Activated CD4-positive, alpha-beta memory T cell treated with anti-CD3 and anti-CD28 coated beads, Interleukin-2, amount 10 ng/mL, durations not matched to agents 7 days and 5 days (primary cell): ENCODE data around the gene TCAF1. TPM values are rescaled to one million over a fixed set of nuclear protein-coding genes. Genes with fewer than 3 reads are reported as not detected.

ENCODE experiments used
- CTCF ChIA-PET: fragments of 350-600 bp; sonication (Branson Sonifier 250); formaldehyde crosslinking; loops from one replicate; lab custom pipeline; 2021; ENCODE audit warnings: antibody characterized with exemption, inconsistent platforms; lab: Charles Lee
- POLR2A ChIA-PET: fragments of 350-600 bp; sonication (Branson Sonifier 250); formaldehyde crosslinking; loops from one replicate; lab custom pipeline; 2021; ENCODE audit warnings: antibody characterized with exemption; lab: Charles Lee
- DNase-seq: peaks from one replicate; pipeline ENCODE4 v3.0.0-alpha.2; 2020
- H3K27ac Mint-ChIP-seq: one replicate; pipeline ENCODE4 v1.8.0; 2021; ENCODE audit warnings: mild to moderate bottlenecking, mixed read lengths
- H3K27me3 Mint-ChIP-seq: one replicate; pipeline ENCODE4 v1.8.0; 2021; ENCODE audit warnings: mixed read lengths
- H3K36me3 Mint-ChIP-seq: one replicate; pipeline ENCODE4 v1.8.0; 2021; ENCODE audit warnings: low read depth, mixed read lengths
- H3K4me1 Mint-ChIP-seq: one replicate; pipeline ENCODE4 v1.8.0; 2021; ENCODE audit warnings: mixed read lengths
- H3K4me3 Mint-ChIP-seq: one replicate; pipeline ENCODE4 v1.8.0; 2021; ENCODE audit warnings: mild to moderate bottlenecking, mixed read lengths
- H3K9me3 Mint-ChIP-seq: one replicate; pipeline ENCODE4 v1.8.0; 2021; ENCODE audit warnings: mixed read lengths
- total RNA-seq, 2 experiments: library from RNA; stranded (reverse); gene quantifications; one replicate each; pipeline ENCODE4 v1.2.3, GENCODE V29; 2021

Gene TCAF1
- total RNA-seq, 2 experiments from 2014 or later: 24.7 to 25.2 TPM

- DNase-seq: no peak
- ChIA-PET POLR2A (no interaction called here), CTCF (no interaction called here)
- H3K27ac Mint-ChIP-seq: no peak overlapping the region
- H3K27me3 Mint-ChIP-seq: peaks cover 25% of the 10 kb centered on the region
- H3K9me3 Mint-ChIP-seq: no peaks in the 10 kb centered on the region
- no peaks in the 10 kb centered on the region for H3K36me3 Mint-ChIP-seq
- no peaks in the 10 kb centered on the region for H3K4me1 Mint-ChIP-seq
- H3K4me3 Mint-ChIP-seq: no peak overlapping the region
Measured at GRCh38 chr7:143914938-143915652, 13.1 kb upstream of the TCAF1 start.

- Mint-ChIP-seq H3K36me3 (no peaks in the 10 kb centered on the region), H3K27me3 (peaks cover 22% of the 10 kb centered on the region), H3K27ac (no peak overlapping the region), H3K9me3 (no peaks in the 10 kb centered on the region), H3K4me3 (no peak overlapping the region), H3K4me1 (no peaks in the 10 kb centered on the region)
- CTCF ChIA-PET: no interaction called here
- no peak for DNase-seq
- POLR2A ChIA-PET: no interaction called here
Measured at GRCh38 chr7:143913945-143914615, 12.1 kb upstream of the TCAF1 start.

- CTCF ChIA-PET: interaction anchor here (3.3 kb wide), 1 partner anchor 9 kb away, joined by 20 read pairs; the partner anchor contains the start of gene TCAF1
- Mint-ChIP-seq H3K4me3 (no peak overlapping the region), H3K4me1 (no peaks in the 10 kb centered on the region), H3K27ac (no peak overlapping the region), H3K27me3 (peaks cover 10% of the 10 kb centered on the region), H3K36me3 (no peaks in the 10 kb centered on the region), H3K9me3 (no peaks in the 10 kb centered on the region)
- no peak for DNase-seq
- POLR2A ChIA-PET: interaction anchor here (1.7 kb wide), 1 partner anchor 9 kb away, joined by 8 read pairs; the partner anchor contains the start of gene TCAF1
Measured at GRCh38 chr7:143910473-143911248, 8.7 kb upstream of the TCAF1 start.

- peaks cover 8% of the 10 kb centered on the region for H3K27me3 Mint-ChIP-seq
- H3K9me3 Mint-ChIP-seq: no peaks in the 10 kb centered on the region
- CTCF ChIA-PET: interaction anchor here (3.3 kb wide), 1 partner anchor 8 kb away, joined by 20 read pairs; the partner anchor contains the start of gene TCAF1
- H3K27ac Mint-ChIP-seq: no peak overlapping the region
- H3K4me3 Mint-ChIP-seq: no peak overlapping the region
- POLR2A ChIA-PET: no interaction called here
- no peaks in the 10 kb centered on the region for H3K4me1 Mint-ChIP-seq
- no peaks in the 10 kb centered on the region for H3K36me3 Mint-ChIP-seq
- no peak for DNase-seq
Measured at GRCh38 chr7:143909863-143910262, 7.9 kb upstream of the TCAF1 start.

GRCh38 chr7:143908120-143908519 lies 6.1 kb upstream of the TCAF1 start:
- CTCF ChIA-PET: no interaction called here
- Mint-ChIP-seq H3K4me3 (no peak overlapping the region), H3K27me3 (peaks cover 8% of the 10 kb centered on the region), H3K4me1 (no peaks in the 10 kb centered on the region), H3K36me3 (no peaks in the 10 kb centered on the region), H3K27ac (no peak overlapping the region), H3K9me3 (no peaks in the 10 kb centered on the region)
- DNase-seq: no peak
- POLR2A ChIA-PET: no interaction called here

- H3K9me3 Mint-ChIP-seq: no peaks in the 10 kb centered on the region
- H3K27ac Mint-ChIP-seq: no peak overlapping the region
- H3K4me1 Mint-ChIP-seq: peaks cover 2% of the 10 kb centered on the region
- no peak overlapping the region for H3K4me3 Mint-ChIP-seq
- peaks cover 8% of the 10 kb centered on the region for H3K27me3 Mint-ChIP-seq
- no peaks in the 10 kb centered on the region for H3K36me3 Mint-ChIP-seq
- CTCF ChIA-PET: no interaction called here
- no peak for DNase-seq
- POLR2A ChIA-PET: no interaction called here
Measured at GRCh38 chr7:143906895-143907294, 4.9 kb upstream of the TCAF1 start.

- ChIA-PET POLR2A (no interaction called here), CTCF (no interaction called here)
- no peak for DNase-seq
- H3K4me3 Mint-ChIP-seq: no peak overlapping the region
- no peak overlapping the region for H3K27ac Mint-ChIP-seq
- peaks cover 7% of the 10 kb centered on the region for H3K27me3 Mint-ChIP-seq
- H3K36me3 Mint-ChIP-seq: no peaks in the 10 kb centered on the region
- peaks cover 7% of the 10 kb centered on the region for H3K4me1 Mint-ChIP-seq
- no peaks in the 10 kb centered on the region for H3K9me3 Mint-ChIP-seq
Measured at GRCh38 chr7:143906151-143906550, 4.2 kb upstream of the TCAF1 start.

- POLR2A ChIA-PET: no interaction called here
- CTCF ChIA-PET: no interaction called here
- Mint-ChIP-seq H3K27me3 (peaks cover 7% of the 10 kb centered on the region), H3K36me3 (no peaks in the 10 kb centered on the region), H3K4me3 (no peak overlapping the region), H3K9me3 (no peaks in the 10 kb centered on the region), H3K4me1 (peaks cover 14% of the 10 kb centered on the region), H3K27ac (no peak overlapping the region)
- no peak for DNase-seq
Measured at GRCh38 chr7:143905509-143905908, 3.5 kb upstream of the TCAF1 start.

GRCh38 chr7:143902332-143902899 lies 440 bp upstream of the TCAF1 start:
- CTCF ChIA-PET: interaction anchor here (0.8 to 3.7 kb wide), 11 partner anchors 9 to 490 kb away, joined by 3 to 55 read pairs (median 8); no protein-coding TSS in a partner anchor
- Mint-ChIP-seq H3K4me3 (peak overlapping the region; percentile 92), H3K27ac (peak overlapping the region; percentile 73), H3K9me3 (no peaks in the 10 kb centered on the region), H3K4me1 (peaks cover 25% of the 10 kb centered on the region), H3K27me3 (peaks cover 2% of the 10 kb centered on the region), H3K36me3 (no peaks in the 10 kb centered on the region)
- no peak for DNase-seq
- POLR2A ChIA-PET: interaction anchor here (1.4 to 2.1 kb wide), 3 partner anchors 9 to 933 kb away, joined by 4 to 22 read pairs (median 8); partner anchors contain the start of gene TPK1

- H3K27me3 Mint-ChIP-seq: no peaks in the 10 kb centered on the region
- POLR2A ChIA-PET: interaction anchor here (1.4 to 2.1 kb wide), 3 partner anchors 9 to 934 kb away, joined by 4 to 22 read pairs (median 8); partner anchors contain the start of gene TPK1
- no peak for DNase-seq
Measured at GRCh38 chr7:143901332-143901667, 676 bp downstream of the TCAF1 start.

GRCh38 chr7:143900230-143900766 lies 1.7 kb downstream of the TCAF1 start:
- ChIA-PET CTCF (interaction anchor here (1.0 to 3.7 kb wide), 6 partner anchors 9 to 492 kb away, joined by 3 to 55 read pairs (median 15); no protein-coding TSS in a partner anchor), POLR2A (interaction anchor here (2.0 kb wide), 1 partner anchor 13 kb away, joined by 7 read pairs; no protein-coding TSS in a partner anchor)
- H3K4me3 Mint-ChIP-seq: peak overlapping the region; percentile 92
- peaks cover 25% of the 10 kb centered on the region for H3K4me1 Mint-ChIP-seq
- no peak for DNase-seq
- H3K9me3 Mint-ChIP-seq: no peaks in the 10 kb centered on the region
- no peaks in the 10 kb centered on the region for H3K27me3 Mint-ChIP-seq
- no peaks in the 10 kb centered on the region for H3K36me3 Mint-ChIP-seq
- H3K27ac Mint-ChIP-seq: no peak overlapping the region

More at GRCh38 chr7:143901332-143901667, 676 bp downstream of the TCAF1 start:
- H3K36me3 Mint-ChIP-seq: no peaks in the 10 kb centered on the region
- H3K27ac Mint-ChIP-seq: peak overlapping the region; percentile 73
- H3K4me1 Mint-ChIP-seq: peaks cover 25% of the 10 kb centered on the region
- CTCF ChIA-PET: interaction anchor here (0.6 to 3.7 kb wide), 11 partner anchors 10 to 491 kb away, joined by 3 to 55 read pairs (median 8); no protein-coding TSS in a partner anchor
- H3K4me3 Mint-ChIP-seq: peak overlapping the region; percentile 92
- H3K9me3 Mint-ChIP-seq: no peaks in the 10 kb centered on the region

GRCh38 chr7:143898810-143899209 lies 3.2 kb downstream of the TCAF1 start:
- Mint-ChIP-seq H3K9me3 (no peaks in the 10 kb centered on the region), H3K27me3 (no peaks in the 10 kb centered on the region), H3K4me1 (peaks cover 26% of the 10 kb centered on the region), H3K36me3 (no peaks in the 10 kb centered on the region), H3K4me3 (no peak overlapping the region), H3K27ac (no peak overlapping the region)
- ChIA-PET CTCF (interaction anchor here (2.6 kb wide), 1 partner anchor 229 kb away, joined by 11 read pairs; no protein-coding TSS in a partner anchor), POLR2A (interaction anchor here (2.0 kb wide), 1 partner anchor 11 kb away, joined by 7 read pairs; no protein-coding TSS in a partner anchor)
- no peak for DNase-seq
